HG02943 (cell line): ENCODE data around the gene UBE2H.
"Not testable (repeated sequence)": the region's sequence is repeated elsewhere in the genome, so short reads cannot be mapped to it uniquely, and the experiment has no call there.

Experiments used
- ATAC-seq: cut with Tn5 transposase; IDR thresholded peaks from one replicate; pipeline ENCODE4 v1.9.1; 2021; ENCODE audit warnings: mild to moderate bottlenecking, low read depth, moderate library complexity; ENCODE audit not compliant: unreplicated experiment

UBE2H gene

GRCh38 chr7:129827467-129827990, 125.2 kb downstream of the UBE2H start:
- ATAC-seq = no peak

- not testable (repeated sequence) for ATAC-seq
Observed at GRCh38 chr7:129826895-129827294, 125.9 kb downstream of the UBE2H start.

GRCh38 chr7:129825209-129825970, 127.4 kb downstream of the UBE2H start:
- peak; percentile 61 for ATAC-seq

GRCh38 chr7:129824291-129825208, 128.2 kb downstream of the UBE2H start:
- ATAC-seq = peak; percentile 30

- not testable (repeated sequence) for ATAC-seq
Observed at GRCh38 chr7:129823143-129823542, 129.6 kb downstream of the UBE2H start.

GRCh38 chr7:129821476-129821875, 131.3 kb downstream of the UBE2H start:
- no peak for ATAC-seq

- no peak for ATAC-seq
Observed at GRCh38 chr7:129816742-129817141, 136.0 kb downstream of the UBE2H start.

- ATAC-seq = no peak
Observed at GRCh38 chr7:129807863-129808262, 144.9 kb downstream of the UBE2H start.

GRCh38 chr7:129804890-129805719, 147.7 kb downstream of the UBE2H start:
- no peak for ATAC-seq

- ATAC-seq = no peak
Observed at GRCh38 chr7:129804111-129804889, 148.5 kb downstream of the UBE2H start.

- no peak for ATAC-seq
Observed at GRCh38 chr7:129803546-129804081, 149.1 kb downstream of the UBE2H start.

- ATAC-seq = no peak
Observed at GRCh38 chr7:129801882-129802281, 150.9 kb downstream of the UBE2H start.

- ATAC-seq = no peak
Observed at GRCh38 chr7:129800901-129801300, 151.9 kb downstream of the UBE2H start.

GRCh38 chr7:129799350-129799955, 153.3 kb downstream of the UBE2H start:
- ATAC-seq = no peak

- ATAC-seq = no peak
Observed at GRCh38 chr7:129798616-129799349, 154.0 kb downstream of the UBE2H start.

GRCh38 chr7:129797214-129797789, 155.5 kb downstream of the UBE2H start:
- no peak for ATAC-seq

- ATAC-seq = no peak
Observed at GRCh38 chr7:129796186-129796775, 156.5 kb downstream of the UBE2H start.
